ENCODE measurements around the gene CAND1.

CAND1 gene

GRCh38 chr12:67286257-67286656 lies 17.1 kb downstream of the CAND1 start:
- peaks cover 9% of the 10 kb centered on the region for H3K36me3 ChIP-seq
- no peak for TF ChIP-seq CTCF (IDR thresholded peaks at IDR 0.05; ENCODE audit: low read depth, low read length)
- no peaks in the 10 kb centered on the region for H3K4me1 ChIP-seq

GRCh38 chr12:67287311-67287710 lies 18.2 kb downstream of the CAND1 start:
- peaks cover 5% of the 10 kb centered on the region; the same call in 1 of the 2 replicates for H3K36me3 ChIP-seq

More at GRCh38 chr12:67286257-67286656, 17.1 kb downstream of the CAND1 start:
- Histone ChIP-seq H3K27me3 (no peaks in the 10 kb centered on the region), H3K4me3 (ENCODE audit: low read depth, low read length) (no peak overlapping the region), H3K9me3 (no peaks in the 10 kb centered on the region)
- DNase-seq = no peak

GRCh38 chr12:67288561-67288960 lies 19.4 kb downstream of the CAND1 start:
- H3K9me3 ChIP-seq = no peaks in the 10 kb centered on the region
- H3K4me1 ChIP-seq = no peaks in the 10 kb centered on the region
- no peak for DNase-seq
- peaks cover 8% of the 10 kb centered on the region; the same call in 1 of the 2 replicates for H3K36me3 ChIP-seq
- no peak for TF ChIP-seq CTCF (IDR thresholded peaks at IDR 0.05; ENCODE audit: low read depth, low read length)
- H3K27me3 ChIP-seq = no peaks in the 10 kb centered on the region
- H3K4me3 ChIP-seq (ENCODE audit: low read depth, low read length) = no peak overlapping the region

More at GRCh38 chr12:67287311-67287710, 18.2 kb downstream of the CAND1 start:
- no peak for TF ChIP-seq CTCF (IDR thresholded peaks at IDR 0.05; ENCODE audit: low read depth, low read length)
- H3K4me1 ChIP-seq = no peaks in the 10 kb centered on the region
- DNase-seq = no peak
- H3K27me3 ChIP-seq = no peaks in the 10 kb centered on the region
- no peak overlapping the region for H3K4me3 ChIP-seq (ENCODE audit: low read depth, low read length)
- H3K9me3 ChIP-seq = no peaks in the 10 kb centered on the region

GRCh38 chr12:67290378-67290777 lies 21.2 kb downstream of the CAND1 start:
- Histone ChIP-seq H3K27me3 (no peaks in the 10 kb centered on the region), H3K36me3 (peaks cover 22% of the 10 kb centered on the region), H3K4me1 (no peaks in the 10 kb centered on the region), H3K9me3 (no peaks in the 10 kb centered on the region), H3K4me3 (ENCODE audit: low read depth, low read length) (no peak overlapping the region)
- TF ChIP-seq CTCF (IDR thresholded peaks at IDR 0.05; ENCODE audit: low read depth, low read length) = no peak
- DNase-seq = no peak

DNA sequence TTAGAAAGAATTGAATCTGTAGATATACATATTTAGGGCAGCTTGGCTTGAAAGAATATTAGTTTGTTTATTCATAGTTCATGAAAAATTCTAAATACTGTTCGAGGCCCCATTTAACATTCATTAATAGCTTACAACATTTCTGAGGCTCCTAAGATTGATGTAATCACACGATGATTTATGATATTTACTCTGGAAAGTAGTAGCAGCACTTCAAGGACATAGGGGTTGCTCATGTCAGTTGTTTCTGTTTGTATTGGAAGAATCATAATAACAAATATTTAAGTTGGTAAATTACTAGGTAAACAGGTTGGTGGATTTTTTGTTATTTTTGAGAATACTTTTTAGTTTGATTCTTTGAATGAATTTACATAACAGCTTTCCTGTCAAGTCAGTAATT lies 30.4 kb downstream of the CAND1 start:
- Histone ChIP-seq H3K4me1 (no peaks in the 10 kb centered on the region), H3K4me3 (ENCODE audit: low read depth, low read length) (no peak overlapping the region), H3K27me3 (no peaks in the 10 kb centered on the region), H3K9me3 (no peaks in the 10 kb centered on the region), H3K36me3 (peaks cover 79% of the 10 kb centered on the region)
- no peak for TF ChIP-seq CTCF (IDR thresholded peaks at IDR 0.05; ENCODE audit: low read depth, low read length)
- no peak for DNase-seq

GRCh38 chr12:67299926-67300325 lies 30.8 kb downstream of the CAND1 start:
- DNase-seq = no peak
- TF ChIP-seq CTCF (IDR thresholded peaks at IDR 0.05; ENCODE audit: low read depth, low read length) = no peak
- Histone ChIP-seq H3K27me3 (no peaks in the 10 kb centered on the region), H3K4me3 (ENCODE audit: low read depth, low read length) (no peak overlapping the region), H3K36me3 (peaks cover 79% of the 10 kb centered on the region), H3K9me3 (no peaks in the 10 kb centered on the region), H3K4me1 (no peaks in the 10 kb centered on the region)

All from BE2C (cell line).